ENCODE data around the gene PVRIG.
"Not testable (repeated sequence)": the region's sequence is repeated elsewhere in the genome, so short reads cannot be mapped to it uniquely, and the experiment has no call there.

The PVRIG gene

DNA sequence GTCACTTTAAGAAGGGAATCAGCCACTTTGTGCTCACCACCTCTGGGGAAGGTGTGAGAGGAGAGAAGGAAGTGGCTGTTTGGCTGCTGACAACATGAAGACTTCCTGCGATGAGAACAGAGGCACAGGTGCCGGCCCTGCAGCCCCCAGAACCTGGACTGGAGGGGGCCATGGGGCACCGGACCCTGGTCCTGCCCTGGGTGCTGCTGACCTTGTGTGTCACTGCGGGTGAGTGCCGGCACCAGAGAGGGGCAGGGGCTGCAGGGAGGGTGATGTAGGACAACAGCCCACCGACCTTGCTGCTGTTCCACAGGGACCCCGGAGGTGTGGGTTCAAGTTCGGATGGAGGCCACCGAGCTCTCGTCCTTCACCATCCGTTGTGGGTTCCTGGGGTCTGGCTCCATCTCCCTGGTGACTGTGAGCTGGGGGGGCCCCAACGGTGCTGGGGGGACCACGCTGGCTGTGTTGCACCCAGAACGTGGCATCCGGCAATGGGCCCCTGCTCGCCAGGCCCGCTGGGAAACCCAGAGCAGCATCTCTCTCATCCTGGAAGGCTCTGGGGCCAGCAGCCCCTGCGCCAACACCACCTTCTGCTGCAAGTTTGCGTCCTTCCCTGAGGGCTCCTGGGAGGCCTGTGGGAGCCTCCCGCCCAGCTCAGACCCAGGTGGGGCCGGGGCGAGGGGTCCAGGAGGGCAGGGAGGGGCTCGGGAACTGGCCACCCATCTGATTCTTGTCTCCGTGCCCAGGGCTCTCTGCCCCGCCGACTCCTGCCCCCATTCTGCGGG lies at the start of gene PVRIG:
TSS of gene PVRIG (plus strand) at position 149 of the 785 bp plus-strand sequence. CDS start at position 171, 22 bp downstream.
- not testable (repeated sequence) for DNase-seq (ENCODE audit: low read depth)

DNA sequence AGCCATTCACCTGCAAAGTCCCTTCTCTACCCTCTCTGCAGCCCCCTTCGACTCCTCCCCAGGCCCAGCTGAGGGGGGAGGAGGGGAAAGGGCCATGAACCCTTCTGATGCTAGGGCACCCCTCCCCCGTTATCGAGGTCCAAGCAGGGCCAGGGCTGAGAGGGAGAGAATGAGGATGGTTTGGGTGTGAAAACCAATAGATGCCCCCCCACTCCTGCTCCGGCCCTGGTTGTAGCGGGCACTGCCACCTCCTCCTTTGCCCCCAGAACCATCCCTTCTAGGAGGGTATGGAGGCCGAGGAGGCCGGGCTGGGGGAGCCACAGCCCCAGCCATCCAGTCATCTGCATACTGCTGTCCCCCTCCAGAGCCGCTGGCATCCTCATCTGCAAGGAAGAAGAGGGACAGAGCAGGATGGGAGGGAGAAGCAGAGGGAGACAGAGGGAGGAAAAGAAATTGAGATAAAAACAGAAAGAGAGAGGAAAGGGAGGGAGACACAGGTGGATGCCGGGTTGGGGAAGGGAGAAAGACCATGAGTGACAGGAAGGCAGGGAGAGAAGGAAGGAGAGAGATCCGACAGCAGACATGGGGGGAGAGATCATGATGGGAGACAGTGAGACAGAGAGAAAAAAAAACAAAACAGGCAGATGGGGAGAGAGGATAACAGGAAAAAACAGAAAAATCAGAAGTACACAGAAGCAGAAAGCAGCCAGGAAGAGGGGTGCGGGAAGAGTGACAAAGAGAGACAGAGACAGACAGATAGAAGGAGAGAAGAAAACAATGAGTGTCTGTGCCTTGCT lies 49.5 kb upstream of the PVRIG start:
- DNase-seq (ENCODE audit: low read depth), result no peak

GRCh38 chr7:100171087-100171681 lies 48.6 kb upstream of the PVRIG start:
- peak; percentile 29 for DNase-seq (ENCODE audit: low read depth)

GRCh38 chr7:100171840-100172239 lies 47.9 kb upstream of the PVRIG start:
- no peak for DNase-seq (ENCODE audit: low read depth)

DNA sequence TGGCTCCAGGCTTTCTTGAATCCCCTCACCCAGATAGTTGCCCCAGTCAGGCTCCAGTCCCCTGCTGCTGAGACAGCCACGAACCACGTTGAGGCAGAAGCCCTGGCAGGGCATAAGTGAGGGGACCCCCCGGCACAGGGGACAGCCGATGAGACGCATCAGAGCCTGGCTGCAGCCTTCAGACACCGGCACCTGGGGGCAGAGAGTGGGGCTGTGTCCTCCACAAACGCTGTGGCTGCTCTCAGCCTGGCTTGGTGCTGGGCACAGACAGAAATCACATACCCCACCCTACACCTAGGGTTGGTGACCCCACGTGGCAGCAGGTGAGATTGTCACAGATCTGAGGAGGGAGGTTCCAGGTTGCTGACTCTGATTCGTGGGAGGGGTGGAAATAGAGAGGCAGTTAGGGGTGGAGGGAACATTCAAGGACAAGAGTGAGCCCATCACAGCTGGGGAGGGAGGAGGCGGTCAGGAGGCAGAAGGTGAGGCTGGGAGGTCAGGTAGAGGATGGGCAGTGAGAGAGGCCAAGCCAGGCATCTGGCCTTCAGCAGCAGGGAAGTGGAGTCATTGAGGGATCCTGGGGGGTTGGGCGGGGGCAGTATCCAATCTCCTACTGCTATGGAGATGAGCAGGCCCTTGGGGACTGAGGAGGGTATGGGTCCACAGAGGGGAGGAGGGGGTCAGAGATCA lies 45.8 kb upstream of the PVRIG start:
- DNase-seq (ENCODE audit: low read depth), result no peak

- DNase-seq (ENCODE audit: low read depth), result no peak
These were observed 45.2 kb upstream of the PVRIG start for GRCh38 chr7:100174582-100174981.

GRCh38 chr7:100175296-100175935 lies 44.3 kb upstream of the PVRIG start:
- DNase-seq (ENCODE audit: low read depth), result no peak

DNA sequence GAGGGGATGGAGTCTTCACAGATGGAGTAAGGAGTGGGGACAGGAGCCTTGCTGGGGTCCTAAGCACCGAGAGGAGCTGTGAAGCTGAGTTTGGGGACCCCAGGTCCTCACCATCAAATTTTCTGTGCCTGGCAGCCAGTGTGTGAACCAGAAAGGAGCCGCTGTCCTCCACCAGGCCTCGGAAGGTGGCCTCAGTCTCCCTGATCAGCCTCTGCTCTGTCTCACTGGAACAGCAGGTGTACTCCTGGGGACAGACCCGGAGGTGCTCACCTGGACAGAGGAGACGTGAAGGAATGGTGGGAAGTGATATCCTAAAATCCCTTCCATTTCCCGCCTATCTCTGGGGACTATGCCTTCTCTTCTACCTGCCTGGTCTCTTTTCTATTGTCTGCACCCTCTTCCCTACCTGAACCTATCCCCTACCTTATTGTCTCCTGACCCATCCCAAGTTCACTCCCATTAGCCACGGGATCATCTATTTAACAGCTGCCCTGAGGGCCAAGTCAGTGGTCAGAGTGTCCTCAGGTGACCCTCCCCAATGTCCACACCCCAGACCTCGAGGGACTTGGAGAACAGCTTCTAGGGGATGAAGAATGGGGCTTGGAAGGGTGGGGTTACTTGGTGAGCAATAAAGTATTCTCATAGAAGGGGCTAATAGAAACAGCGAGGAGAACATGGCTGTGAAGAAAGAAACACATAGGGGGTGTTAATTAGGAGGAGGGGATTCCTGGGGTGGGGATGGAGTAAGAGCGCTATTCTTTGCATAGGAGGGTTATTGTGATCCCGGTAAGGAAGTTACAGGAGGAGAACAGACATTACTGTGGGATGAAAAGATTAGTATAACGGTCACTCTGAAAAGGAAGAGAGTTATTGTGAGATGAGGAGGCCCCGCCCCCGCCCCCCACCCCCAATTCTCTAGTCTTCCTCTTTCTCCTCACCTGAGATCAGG lies 43.4 kb upstream of the PVRIG start:
- no peak for DNase-seq (ENCODE audit: low read depth)

DNA sequence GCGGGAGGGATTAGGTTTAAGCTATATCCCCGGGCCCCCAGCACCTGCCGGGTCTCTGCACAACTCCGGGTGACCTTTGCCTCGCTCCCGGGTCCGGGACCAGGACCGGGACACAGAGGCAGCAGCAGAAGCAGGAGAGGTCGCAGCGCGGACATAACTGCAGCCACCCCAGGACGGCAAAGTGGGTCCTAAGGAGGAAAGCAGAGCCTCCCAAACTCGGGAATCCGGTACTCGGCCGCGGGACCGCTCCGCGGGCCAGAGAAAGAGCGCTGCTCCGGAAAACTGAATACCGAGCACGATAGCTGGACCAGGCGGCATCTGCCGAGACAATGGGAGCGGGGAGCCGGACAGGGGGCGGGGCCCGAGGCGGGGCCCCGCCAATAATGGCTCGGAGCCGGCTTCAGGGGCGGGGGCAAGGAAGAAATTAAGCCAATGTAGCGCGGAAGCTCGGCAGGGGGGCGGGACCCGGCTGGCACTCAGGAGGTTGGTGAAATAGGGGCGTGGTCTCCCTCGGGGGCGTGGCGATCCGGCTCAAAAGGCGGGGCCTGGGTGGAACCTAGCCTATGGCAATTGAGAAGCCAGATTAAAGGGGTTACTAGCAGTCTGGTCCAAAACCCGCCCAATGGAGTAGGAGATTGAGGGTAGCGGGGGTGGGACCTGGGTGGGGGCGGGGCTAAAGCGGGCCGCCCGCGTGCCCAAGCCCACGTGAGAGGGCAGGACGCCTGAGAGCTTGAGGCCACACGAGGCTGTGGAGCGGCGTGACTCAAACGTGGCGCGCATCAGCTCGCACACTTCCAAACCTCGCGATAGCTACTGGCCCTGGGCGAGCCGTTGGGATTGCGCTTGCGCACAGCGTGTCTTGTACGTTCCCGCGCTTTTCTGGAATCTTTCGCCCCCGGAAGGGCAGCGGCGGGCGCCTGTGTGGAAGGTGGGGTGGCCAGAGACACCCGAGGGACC lies 42.4 kb upstream of the PVRIG start, which contains the start of the genes GPC2 and STAG3:
TSS of gene GPC2 (minus strand) at position 337 of the 957 bp plus-strand sequence. CDS start at position 155, 182 bp downstream.
TSS of gene STAG3 (plus strand) at position 874 of the 957 bp plus-strand sequence. CDS start 2,639 bp downstream, outside the sequence.
- DNase-seq (ENCODE audit: low read depth), result peak; percentile 92

DNA sequence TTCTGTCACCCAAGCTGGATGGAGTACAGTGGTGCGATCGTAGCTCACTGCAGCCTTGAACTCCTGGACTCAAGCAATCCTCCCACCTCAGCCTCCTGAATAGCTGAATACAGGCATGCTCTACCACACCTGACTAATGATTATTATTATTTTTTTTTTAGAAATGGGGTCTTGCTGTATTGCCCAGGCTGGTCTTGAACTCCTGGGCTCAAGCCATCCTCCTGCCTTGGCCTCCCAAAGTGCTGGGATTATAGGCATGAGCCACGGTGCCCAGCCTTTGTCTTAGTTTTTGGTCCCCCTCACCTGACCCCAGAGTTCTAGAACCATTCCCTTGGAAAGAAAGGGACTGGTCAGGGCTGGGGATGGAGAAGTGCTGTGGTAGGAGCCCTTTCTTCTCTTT lies 39.7 kb upstream of the PVRIG start:
- DNase-seq (ENCODE audit: low read depth), result not testable (repeated sequence)

DNA sequence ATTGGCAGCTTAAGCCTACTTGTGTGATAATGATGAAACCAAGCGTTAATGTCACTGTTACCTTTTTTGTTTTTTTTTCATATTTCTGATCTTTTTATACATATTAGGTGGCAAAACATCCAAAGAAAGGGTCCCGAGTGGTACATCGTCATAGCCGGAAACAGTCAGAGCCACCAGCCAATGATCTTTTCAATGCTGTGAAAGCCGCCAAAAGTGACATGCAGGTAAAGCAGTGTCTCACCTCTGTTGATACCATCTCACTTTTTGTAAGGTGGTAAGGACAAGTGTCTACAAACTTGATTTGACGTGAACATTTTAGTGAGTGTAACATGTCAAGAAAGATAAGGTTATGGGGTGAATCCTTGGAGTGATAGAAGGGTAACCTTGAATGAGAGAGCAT lies 37.1 kb upstream of the PVRIG start:
- not testable (repeated sequence) for DNase-seq (ENCODE audit: low read depth)

- DNase-seq (ENCODE audit: low read depth), result not testable (repeated sequence)
These were observed 36.7 kb upstream of the PVRIG start for GRCh38 chr7:100183090-100183489.

DNA sequence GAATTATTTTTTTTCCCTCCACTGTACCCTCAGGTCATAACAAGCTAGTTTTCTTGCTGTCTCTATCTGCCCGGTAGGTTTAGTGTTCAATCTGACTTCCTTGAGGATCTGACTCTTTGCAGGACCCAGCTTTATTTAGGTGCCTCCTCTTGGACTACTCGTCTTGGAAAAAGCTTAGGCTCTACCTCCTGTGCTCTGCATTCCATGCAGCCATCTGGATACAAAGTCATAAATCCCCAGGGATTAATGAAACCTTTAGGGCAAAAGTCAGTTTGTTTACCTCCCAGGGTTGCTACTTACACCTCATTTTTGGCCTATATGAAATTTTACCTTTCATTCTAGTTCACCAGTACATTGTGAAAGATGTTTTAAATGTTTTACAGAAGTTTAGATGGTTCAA lies 34.0 kb upstream of the PVRIG start:
- DNase-seq (ENCODE audit: low read depth), result no peak

DNA sequence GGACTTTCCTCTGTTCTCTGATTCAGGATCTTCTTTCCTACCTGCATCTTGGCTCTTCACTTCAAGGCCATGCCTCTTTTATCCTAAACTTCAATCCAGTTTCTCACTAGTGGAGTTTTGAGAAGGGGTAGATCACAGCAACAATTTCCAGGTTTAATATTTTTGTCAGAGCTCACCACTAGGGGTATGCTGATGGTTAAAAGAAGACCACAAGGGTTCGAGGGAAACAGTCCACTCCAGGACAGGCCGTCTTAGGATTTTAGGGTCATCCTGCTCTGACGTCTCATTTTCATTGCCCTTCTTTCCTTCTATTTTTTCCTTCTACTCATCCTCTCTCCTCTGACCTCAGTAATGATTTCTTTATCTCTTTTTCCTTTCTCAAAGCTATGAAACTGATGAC lies 30.7 kb upstream of the PVRIG start:
- no peak for DNase-seq (ENCODE audit: low read depth)

DNA sequence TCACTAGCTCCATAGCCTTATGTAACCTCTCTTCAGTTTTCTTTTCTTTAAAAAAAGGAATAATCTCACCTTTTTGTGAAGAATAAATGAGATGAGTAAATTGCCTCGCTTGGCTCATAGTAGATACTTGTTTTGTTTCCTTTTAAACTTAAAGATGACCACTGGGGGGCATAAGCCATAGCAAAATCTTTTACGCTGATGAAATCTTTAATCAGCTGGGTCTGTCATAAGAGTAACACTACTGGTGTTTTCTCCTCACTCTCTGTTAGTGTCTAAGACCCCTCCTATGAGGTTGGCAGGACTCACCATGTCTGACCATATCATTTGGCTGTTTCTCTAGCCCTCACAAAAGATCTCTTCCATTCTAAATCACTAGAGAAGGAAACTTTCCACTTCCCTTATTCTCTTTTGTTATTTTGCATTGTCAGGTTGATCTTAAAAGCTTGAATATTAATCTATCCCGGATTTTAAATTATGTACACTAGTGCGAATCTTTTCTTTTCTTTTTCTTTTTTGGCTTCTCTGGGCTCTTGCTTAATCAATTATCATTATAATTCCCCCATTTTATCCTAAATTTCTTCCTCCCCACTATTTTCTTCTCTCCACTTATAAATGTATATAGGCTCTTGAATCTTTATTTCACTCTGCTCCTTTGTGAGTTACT lies 29.6 kb upstream of the PVRIG start:
- DNase-seq (ENCODE audit: low read depth), result no peak

GRCh38 chr7:100191775-100192174 lies 28.0 kb upstream of the PVRIG start:
- no peak for DNase-seq (ENCODE audit: low read depth)

GRCh38 chr7:100192281-100192862 lies 27.4 kb upstream of the PVRIG start:
- DNase-seq (ENCODE audit: low read depth), result not testable (repeated sequence)

- DNase-seq (ENCODE audit: low read depth), result no peak
These were observed 26.8 kb upstream of the PVRIG start for GRCh38 chr7:100192969-100193368.
